ENCODE data around the gene BBS5.
"Not testable (repeated sequence)": the region's sequence is repeated elsewhere in the genome, so short reads cannot be mapped to it uniquely, and the experiment has no call there.

BBS5 gene

GRCh38 chr2:169504651-169505050 is 25.4 kb downstream of the BBS5 start:
- DNase-seq (no peak), ATAC-seq (replicated peaks) (no peak)
- no peaks in the 10 kb centered on the region for H3K27me3 Mint-ChIP-seq
- H3K27ac Mint-ChIP-seq: no peak overlapping the region
- H3K36me3 Mint-ChIP-seq (ENCODE audit: insufficient read depth): no peaks in the 10 kb centered on the region
- no peaks in the 10 kb centered on the region for H3K4me1 Mint-ChIP-seq (ENCODE audit: low read depth in 2 of 2)
- H3K9me3 Mint-ChIP-seq: no peaks in the 10 kb centered on the region
- H3K4me3 Mint-ChIP-seq: no peak overlapping the region

DNA sequence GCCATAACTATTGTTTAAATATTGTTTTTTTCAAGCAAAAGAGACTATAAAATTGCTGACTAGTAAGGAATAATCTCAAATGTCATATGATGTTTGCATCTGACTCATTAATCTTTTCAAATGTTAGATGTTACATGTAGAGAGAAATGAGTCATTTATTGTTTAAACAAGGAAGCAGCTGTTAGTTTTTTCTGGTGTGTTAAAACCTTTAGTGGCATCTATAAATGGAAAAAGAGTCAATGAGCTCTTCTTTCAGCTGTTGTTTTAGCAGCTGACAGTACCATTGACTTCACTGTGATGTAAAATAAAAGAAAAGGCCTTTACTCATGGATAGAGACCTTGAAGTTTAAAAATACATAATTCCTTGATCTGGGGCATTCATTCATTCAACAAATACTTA is 28.4 kb downstream of the BBS5 start:
- DNase-seq: no peak
- H3K36me3 Mint-ChIP-seq (ENCODE audit: insufficient read depth): no peaks in the 10 kb centered on the region
- no peaks in the 10 kb centered on the region for H3K27me3 Mint-ChIP-seq
- no peaks in the 10 kb centered on the region for H3K4me1 Mint-ChIP-seq (ENCODE audit: low read depth in 2 of 2)
- H3K4me3 Mint-ChIP-seq: no peak overlapping the region
- H3K27ac Mint-ChIP-seq: no peak overlapping the region
- H3K9me3 Mint-ChIP-seq: no peaks in the 10 kb centered on the region
- no peak for ATAC-seq (replicated peaks)

GRCh38 chr2:169509298-169509885 is 30.1 kb downstream of the BBS5 start, which contains the start of gene KLHL41:
Gene KLHL41 (plus strand): TSS chr2:169509702. CDS start chr2:169509779, 77 bp downstream.
- H3K9me3 Mint-ChIP-seq: no peaks in the 10 kb centered on the region
- H3K4me3 Mint-ChIP-seq: no peak within 1 kb of the TSS
- H3K27ac Mint-ChIP-seq: no peak within 1 kb of the TSS
- no peaks in the 10 kb centered on the region for H3K36me3 Mint-ChIP-seq (ENCODE audit: insufficient read depth)
- H3K27me3 Mint-ChIP-seq: no peaks in the 10 kb centered on the region
- ATAC-seq (replicated peaks): no peak
- no peak for DNase-seq
- H3K4me1 Mint-ChIP-seq (ENCODE audit: low read depth in 2 of 2): no peaks in the 10 kb centered on the region

DNA sequence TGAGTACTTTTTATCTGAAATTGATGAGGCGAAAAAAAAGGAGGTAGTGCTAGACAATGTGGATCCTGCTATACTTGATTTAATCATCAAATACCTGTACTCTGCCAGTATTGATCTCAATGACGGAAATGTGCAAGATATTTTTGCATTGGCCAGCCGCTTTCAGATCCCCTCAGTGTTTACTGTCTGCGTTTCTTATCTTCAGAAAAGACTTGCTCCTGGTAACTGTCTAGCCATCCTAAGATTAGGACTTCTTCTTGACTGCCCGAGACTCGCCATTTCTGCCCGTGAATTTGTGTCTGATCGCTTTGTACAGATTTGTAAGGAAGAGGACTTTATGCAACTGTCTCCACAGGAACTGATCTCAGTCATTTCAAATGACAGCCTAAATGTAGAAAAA is 30.7 kb downstream of the BBS5 start:
- no peak overlapping the region for H3K27ac Mint-ChIP-seq
- no peaks in the 10 kb centered on the region for H3K4me1 Mint-ChIP-seq (ENCODE audit: low read depth in 2 of 2)
- no peak overlapping the region for H3K4me3 Mint-ChIP-seq
- no peaks in the 10 kb centered on the region for H3K27me3 Mint-ChIP-seq
- no peaks in the 10 kb centered on the region for H3K36me3 Mint-ChIP-seq (ENCODE audit: insufficient read depth)
- no peaks in the 10 kb centered on the region for H3K9me3 Mint-ChIP-seq
- ATAC-seq (replicated peaks): no peak
- no peak for DNase-seq

DNA sequence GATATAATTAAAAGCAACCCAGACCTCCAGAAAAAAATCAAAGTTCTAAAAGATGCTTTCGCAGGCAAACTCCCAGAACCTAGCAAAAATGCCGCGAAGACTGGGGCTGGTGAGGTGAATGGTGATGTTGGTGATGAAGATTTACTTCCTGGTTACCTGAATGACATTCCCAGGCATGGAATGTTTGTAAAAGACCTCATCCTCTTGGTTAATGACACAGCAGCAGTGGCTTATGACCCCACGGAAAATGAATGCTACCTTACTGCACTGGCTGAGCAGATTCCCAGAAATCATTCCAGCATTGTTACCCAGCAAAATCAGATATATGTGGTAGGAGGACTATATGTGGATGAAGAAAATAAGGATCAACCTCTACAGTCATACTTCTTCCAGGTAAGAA is 31.2 kb downstream of the BBS5 start:
- DNase-seq: no peak
- no peak for ATAC-seq (replicated peaks)
- Mint-ChIP-seq H3K27ac (no peak overlapping the region), H3K9me3 (no peaks in the 10 kb centered on the region), H3K27me3 (no peaks in the 10 kb centered on the region), H3K4me1 (ENCODE audit: low read depth in 2 of 2) (no peaks in the 10 kb centered on the region), H3K4me3 (no peak overlapping the region), H3K36me3 (ENCODE audit: insufficient read depth) (no peaks in the 10 kb centered on the region)

DNA sequence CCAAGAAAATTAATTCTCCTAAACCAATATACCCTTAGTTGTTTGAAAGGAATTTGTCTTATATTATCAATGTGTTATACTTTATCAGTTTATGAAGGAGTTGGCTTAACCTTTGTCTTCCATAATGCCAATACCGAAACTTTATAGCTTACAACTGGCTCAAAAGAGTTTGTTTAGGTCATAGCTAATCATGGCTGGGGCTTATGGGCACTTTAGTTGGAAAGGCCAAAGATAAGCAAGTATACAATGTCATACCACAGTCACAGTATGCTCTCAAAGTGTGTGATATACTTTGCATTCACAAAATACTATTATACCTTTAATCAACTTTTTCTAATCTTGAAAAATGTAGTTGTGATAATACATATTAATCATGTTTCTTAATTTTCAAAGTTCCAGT is 32.5 kb downstream of the BBS5 start:
- no peak for ATAC-seq (replicated peaks)
- no peaks in the 10 kb centered on the region for H3K27me3 Mint-ChIP-seq
- H3K9me3 Mint-ChIP-seq: no peaks in the 10 kb centered on the region
- DNase-seq: no peak
- H3K36me3 Mint-ChIP-seq (ENCODE audit: insufficient read depth): no peaks in the 10 kb centered on the region
- no peak overlapping the region for H3K4me3 Mint-ChIP-seq
- no peak overlapping the region for H3K27ac Mint-ChIP-seq
- H3K4me1 Mint-ChIP-seq (ENCODE audit: low read depth in 2 of 2): no peaks in the 10 kb centered on the region

DNA sequence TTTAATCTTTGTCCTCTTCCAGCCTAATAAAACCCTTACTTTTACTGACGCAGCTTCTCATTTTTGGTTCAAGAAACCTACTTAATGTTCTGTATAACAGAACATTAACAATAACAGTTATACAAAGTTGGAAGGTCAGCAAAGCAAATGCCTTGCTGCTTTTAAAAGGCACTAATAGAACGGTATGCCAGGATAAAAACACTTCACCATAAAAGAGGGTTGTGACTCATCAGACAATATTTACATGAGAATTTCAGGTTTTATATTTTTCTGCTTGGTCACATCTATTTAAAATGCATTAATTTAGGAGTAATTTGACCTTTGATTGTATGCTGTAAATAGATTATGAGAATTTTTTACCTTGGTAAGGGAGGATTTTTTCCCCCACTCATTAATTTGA is 33.2 kb downstream of the BBS5 start:
- no peak overlapping the region for H3K4me3 Mint-ChIP-seq
- no peak overlapping the region for H3K27ac Mint-ChIP-seq
- ATAC-seq (replicated peaks): no peak

GRCh38 chr2:169513094-169513493 is 33.8 kb downstream of the BBS5 start:
- Mint-ChIP-seq H3K9me3 (no peaks in the 10 kb centered on the region), H3K4me1 (ENCODE audit: low read depth in 2 of 2) (no peaks in the 10 kb centered on the region), H3K27me3 (no peaks in the 10 kb centered on the region), H3K36me3 (ENCODE audit: insufficient read depth) (no peaks in the 10 kb centered on the region), H3K27ac (no peak overlapping the region), H3K4me3 (no peak overlapping the region)
- DNase-seq (no peak), ATAC-seq (replicated peaks) (no peak)

More for the DNA sequence above, 33.2 kb downstream of the BBS5 start:
- DNase-seq: no peak
- no peaks in the 10 kb centered on the region for H3K36me3 Mint-ChIP-seq (ENCODE audit: insufficient read depth)
- no peaks in the 10 kb centered on the region for H3K4me1 Mint-ChIP-seq (ENCODE audit: low read depth in 2 of 2)
- no peaks in the 10 kb centered on the region for H3K9me3 Mint-ChIP-seq
- no peaks in the 10 kb centered on the region for H3K27me3 Mint-ChIP-seq

- H3K27ac Mint-ChIP-seq: no peak overlapping the region
- DNase-seq (no peak), ATAC-seq (replicated peaks) (no peak)
- no peaks in the 10 kb centered on the region for H3K4me1 Mint-ChIP-seq (ENCODE audit: low read depth in 2 of 2)
- H3K27me3 Mint-ChIP-seq: no peaks in the 10 kb centered on the region
- H3K36me3 Mint-ChIP-seq (ENCODE audit: insufficient read depth): no peaks in the 10 kb centered on the region
- H3K4me3 Mint-ChIP-seq: no peak overlapping the region
- H3K9me3 Mint-ChIP-seq: no peaks in the 10 kb centered on the region
Measured at GRCh38 chr2:169513926-169514325, 34.6 kb downstream of the BBS5 start.

DNA sequence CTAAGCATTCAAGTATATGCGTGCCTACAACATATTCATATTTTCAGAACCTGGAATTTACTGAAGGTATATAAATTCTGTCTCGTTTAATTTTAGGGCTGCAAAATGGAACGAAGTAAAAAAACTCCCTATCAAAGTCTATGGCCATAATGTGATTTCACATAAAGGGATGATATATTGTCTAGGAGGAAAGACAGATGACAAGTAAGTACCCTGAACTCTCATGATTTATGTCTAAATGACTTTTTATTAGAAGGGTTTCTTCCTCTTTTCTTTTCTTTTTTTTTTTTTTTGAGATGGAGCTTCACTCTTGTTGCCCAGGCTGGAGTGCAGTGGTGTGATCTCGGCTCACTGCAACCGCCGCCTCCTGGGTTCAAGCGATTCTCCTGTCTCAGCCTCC is 35.5 kb downstream of the BBS5 start:
- not testable (repeated sequence) for H3K27ac Mint-ChIP-seq

GRCh38 chr2:169516488-169516995 is 37.2 kb downstream of the BBS5 start:
- not testable (repeated sequence) for H3K36me3 Mint-ChIP-seq (ENCODE audit: insufficient read depth); H3K27me3 Mint-ChIP-seq; H3K4me3 Mint-ChIP-seq; H3K4me1 Mint-ChIP-seq (ENCODE audit: low read depth in 2 of 2); DNase-seq; H3K27ac Mint-ChIP-seq; ATAC-seq (replicated peaks); H3K9me3 Mint-ChIP-seq

More for the DNA sequence above, 35.5 kb downstream of the BBS5 start:
- not testable (repeated sequence) for ATAC-seq (replicated peaks); H3K9me3 Mint-ChIP-seq; H3K4me3 Mint-ChIP-seq; H3K36me3 Mint-ChIP-seq (ENCODE audit: insufficient read depth); DNase-seq; H3K4me1 Mint-ChIP-seq (ENCODE audit: low read depth in 2 of 2); H3K27me3 Mint-ChIP-seq

DNA sequence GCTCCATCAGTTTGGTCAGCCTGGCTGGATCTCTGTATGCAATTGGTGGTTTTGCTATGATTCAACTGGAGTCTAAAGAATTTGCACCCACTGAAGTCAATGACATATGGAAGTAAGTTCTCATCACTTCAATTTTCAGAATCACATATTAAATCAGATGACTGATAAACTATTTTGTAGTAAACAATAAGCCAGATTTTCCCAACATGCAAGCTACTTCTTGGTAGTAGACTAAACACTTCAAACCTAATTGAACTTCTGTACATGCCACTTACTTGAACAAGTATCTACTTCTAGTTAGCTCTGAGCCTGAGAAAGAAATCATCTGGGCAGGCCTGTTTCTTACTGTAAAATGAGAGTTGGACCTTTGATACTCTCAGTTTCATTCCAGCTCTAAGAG is 41.6 kb downstream of the BBS5 start:
- no peaks in the 10 kb centered on the region for H3K4me1 Mint-ChIP-seq (ENCODE audit: low read depth in 2 of 2)
- H3K9me3 Mint-ChIP-seq: no peaks in the 10 kb centered on the region
- H3K27ac Mint-ChIP-seq: no peak overlapping the region
- H3K36me3 Mint-ChIP-seq (ENCODE audit: insufficient read depth): no peaks in the 10 kb centered on the region
- no peak for ATAC-seq (replicated peaks)
- H3K4me3 Mint-ChIP-seq: no peak overlapping the region
- no peaks in the 10 kb centered on the region for H3K27me3 Mint-ChIP-seq
- no peak for DNase-seq

GRCh38 chr2:169523681-169524080 is 44.4 kb downstream of the BBS5 start:
- H3K4me3 Mint-ChIP-seq: no peak overlapping the region
- ATAC-seq (replicated peaks) (no peak), DNase-seq (no peak)
- H3K36me3 Mint-ChIP-seq (ENCODE audit: insufficient read depth): no peaks in the 10 kb centered on the region
- H3K27ac Mint-ChIP-seq: no peak overlapping the region
- H3K4me1 Mint-ChIP-seq (ENCODE audit: low read depth in 2 of 2): no peaks in the 10 kb centered on the region
- H3K27me3 Mint-ChIP-seq: no peaks in the 10 kb centered on the region
- no peaks in the 10 kb centered on the region for H3K9me3 Mint-ChIP-seq

GRCh38 chr2:169525434-169525833 is 46.1 kb downstream of the BBS5 start:
- no peaks in the 10 kb centered on the region for H3K9me3 Mint-ChIP-seq
- DNase-seq (no peak), ATAC-seq (replicated peaks) (no peak)
- no peak overlapping the region for H3K4me3 Mint-ChIP-seq
- peaks cover 5% of the 10 kb centered on the region for H3K36me3 Mint-ChIP-seq (ENCODE audit: insufficient read depth)
- H3K27ac Mint-ChIP-seq: peak overlapping the region in 1 of 2 donors; percentile 5
- no peaks in the 10 kb centered on the region for H3K27me3 Mint-ChIP-seq
- no peaks in the 10 kb centered on the region for H3K4me1 Mint-ChIP-seq (ENCODE audit: low read depth in 2 of 2)

- ATAC-seq (replicated peaks): no peak
- DNase-seq: no peak
- Mint-ChIP-seq H3K27ac (no peak overlapping the region), H3K36me3 (ENCODE audit: insufficient read depth) (peaks cover 5% of the 10 kb centered on the region), H3K9me3 (no peaks in the 10 kb centered on the region), H3K4me1 (ENCODE audit: low read depth in 2 of 2) (no peaks in the 10 kb centered on the region), H3K4me3 (no peak overlapping the region), H3K27me3 (no peaks in the 10 kb centered on the region)
Measured at GRCh38 chr2:169526451-169526850, 47.2 kb downstream of the BBS5 start.

All from effector memory CD8-positive, alpha-beta T cell (primary cell).